ENCODE measurements around the gene NCF2. TPM values are rescaled to one million over a fixed set of nuclear protein-coding genes. Genes with fewer than 3 reads are reported as not detected.

NCF2 gene
- total and polyA plus RNA-seq, 8 donors = 4.7 to 139 (median 6.8) TPM

GRCh38 chr1:183586926-183587325 is 3.3 kb downstream of the NCF2 start:
- no peak for DNase-seq
- peaks cover 0 to 67% of the 10 kb centered on the region in 2 donors for H3K4me1 ChIP-seq
- H3K4me3 ChIP-seq = peak overlapping the region in 1 of 2 donors; percentile 50
- intact Hi-C loops (cut with DNase I) = no loop called here
- H3K36me3 ChIP-seq = peaks cover 0 to 36% of the 10 kb centered on the region in 2 donors
- no peaks in the 10 kb centered on the region for H3K27me3 ChIP-seq
- TF ChIP-seq, protein P1, sequence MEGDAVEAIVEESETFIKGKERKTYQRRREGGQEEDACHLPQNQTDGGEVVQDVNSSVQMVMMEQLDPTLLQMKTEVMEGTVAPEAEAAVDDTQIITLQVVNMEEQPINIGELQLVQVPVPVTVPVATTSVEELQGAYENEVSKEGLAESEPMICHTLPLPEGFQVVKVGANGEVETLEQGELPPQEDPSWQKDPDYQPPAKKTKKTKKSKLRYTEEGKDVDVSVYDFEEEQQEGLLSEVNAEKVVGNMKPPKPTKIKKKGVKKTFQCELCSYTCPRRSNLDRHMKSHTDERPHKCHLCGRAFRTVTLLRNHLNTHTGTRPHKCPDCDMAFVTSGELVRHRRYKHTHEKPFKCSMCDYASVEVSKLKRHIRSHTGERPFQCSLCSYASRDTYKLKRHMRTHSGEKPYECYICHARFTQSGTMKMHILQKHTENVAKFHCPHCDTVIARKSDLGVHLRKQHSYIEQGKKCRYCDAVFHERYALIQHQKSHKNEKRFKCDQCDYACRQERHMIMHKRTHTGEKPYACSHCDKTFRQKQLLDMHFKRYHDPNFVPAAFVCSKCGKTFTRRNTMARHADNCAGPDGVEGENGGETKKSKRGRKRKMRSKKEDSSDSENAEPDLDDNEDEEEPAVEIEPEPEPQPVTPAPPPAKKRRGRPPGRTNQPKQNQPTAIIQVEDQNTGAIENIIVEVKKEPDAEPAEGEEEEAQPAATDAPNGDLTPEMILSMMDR (IDR thresholded peaks at IDR 0.05) = no peak
- peak overlapping the region in 1 of 2 donors; percentile 93 for H3K27ac ChIP-seq
- H3K9me3 ChIP-seq = no peaks in the 10 kb centered on the region
- no peak for ATAC-seq

DNA sequence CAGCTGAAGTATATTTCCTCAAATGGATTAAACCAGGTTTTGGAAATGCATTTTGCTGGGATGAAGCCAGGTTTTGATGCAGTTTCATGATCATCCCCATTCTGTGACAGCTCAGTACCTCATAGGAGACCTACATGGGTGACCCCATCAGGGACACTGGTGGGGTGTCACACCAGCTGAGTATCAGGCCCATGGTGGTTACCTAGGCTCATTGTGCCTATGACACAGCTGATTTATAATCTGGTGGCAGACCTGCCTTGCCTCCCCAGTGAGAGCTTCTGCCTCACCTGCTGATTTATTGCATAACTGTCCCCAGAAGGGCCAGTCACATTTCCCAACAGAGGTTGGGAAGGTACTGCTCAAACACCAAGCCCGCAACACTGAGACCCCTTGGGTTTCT is 3.8 kb downstream of the NCF2 start:
- Histone ChIP-seq H3K27ac (peak overlapping the region in 1 of 2 donors; percentile 93), H3K27me3 (no peaks in the 10 kb centered on the region), H3K36me3 (peaks cover 0 to 41% of the 10 kb centered on the region in 2 donors), H3K4me3 (peak overlapping the region in 1 of 2 donors; percentile 50), H3K9me3 (no peaks in the 10 kb centered on the region), H3K4me1 (peaks cover 0 to 67% of the 10 kb centered on the region in 2 donors)
- no peak for DNase-seq
- no peak for ATAC-seq
- TF ChIP-seq, protein P1 (IDR thresholded peaks at IDR 0.05) = no peak
- intact Hi-C loops (cut with DNase I) = no loop called here

DNA sequence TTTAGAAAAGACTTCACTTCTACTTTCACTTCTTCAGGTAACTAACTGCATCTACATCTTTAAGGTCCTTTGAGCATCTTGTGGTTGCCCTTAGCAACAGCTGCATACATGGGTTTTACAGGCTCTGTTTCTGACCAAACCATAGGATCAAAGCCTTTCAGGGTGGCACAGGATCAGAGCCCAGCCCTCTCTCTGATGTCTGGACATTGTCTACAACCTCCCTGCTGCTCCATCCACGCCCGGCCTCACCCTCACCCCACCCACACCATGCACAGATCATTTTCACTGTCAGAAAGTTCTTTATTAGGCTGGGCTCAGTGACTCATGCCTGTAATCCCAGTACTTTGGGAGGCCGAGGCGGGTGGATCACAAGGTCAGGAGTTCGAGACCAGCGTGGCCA is 5.2 kb downstream of the NCF2 start:
- TF ChIP-seq, protein P1 (IDR thresholded peaks at IDR 0.05) = no peak

DNA sequence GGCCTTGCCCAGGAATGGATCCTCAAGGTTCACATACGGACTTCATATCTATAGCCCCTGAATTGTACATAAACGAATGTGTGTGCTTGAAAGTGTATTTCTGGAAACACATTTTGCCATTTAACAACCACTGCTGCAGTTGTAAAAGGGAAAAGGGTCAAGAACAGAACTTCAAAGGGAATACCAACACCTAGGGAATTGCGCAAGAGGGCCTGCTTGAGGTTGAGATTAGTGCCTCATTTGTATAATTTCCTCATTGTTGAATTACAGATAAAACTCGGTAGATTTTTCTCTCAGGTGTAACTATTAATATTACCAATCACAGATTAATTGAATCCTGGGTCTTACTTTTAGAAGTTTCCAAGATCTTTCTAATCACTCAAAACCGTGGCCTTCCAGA is 6.1 kb downstream of the NCF2 start:
- Histone ChIP-seq H3K9me3 (no peaks in the 10 kb centered on the region), H3K4me1 (peaks cover 0 to 81% of the 10 kb centered on the region in 2 donors), H3K36me3 (peaks cover 0 to 42% of the 10 kb centered on the region in 2 donors), H3K27me3 (no peaks in the 10 kb centered on the region), H3K4me3 (peak overlapping the region in 1 of 2 donors; percentile 2), H3K27ac (peak overlapping the region; percentile 58 to 87)
- TF ChIP-seq, protein P1 (IDR thresholded peaks at IDR 0.05) = no peak
- ATAC-seq = peak; percentile 19
- intact Hi-C loops (cut with DNase I) = no loop called here
- peak in 2 of 4 donors; percentile 47 to 55 for DNase-seq

More for the DNA sequence above, 5.2 kb downstream of the NCF2 start:
- DNase-seq = no peak
- Histone ChIP-seq H3K36me3 (peaks cover 0 to 42% of the 10 kb centered on the region in 2 donors), H3K27me3 (no peaks in the 10 kb centered on the region), H3K4me1 (peaks cover 0 to 72% of the 10 kb centered on the region in 2 donors), H3K4me3 (no peak overlapping the region), H3K9me3 (no peaks in the 10 kb centered on the region), H3K27ac (peak overlapping the region in 1 of 2 donors; percentile 87)
- intact Hi-C loops (cut with DNase I) = no loop called here
- ATAC-seq = no peak

DNA sequence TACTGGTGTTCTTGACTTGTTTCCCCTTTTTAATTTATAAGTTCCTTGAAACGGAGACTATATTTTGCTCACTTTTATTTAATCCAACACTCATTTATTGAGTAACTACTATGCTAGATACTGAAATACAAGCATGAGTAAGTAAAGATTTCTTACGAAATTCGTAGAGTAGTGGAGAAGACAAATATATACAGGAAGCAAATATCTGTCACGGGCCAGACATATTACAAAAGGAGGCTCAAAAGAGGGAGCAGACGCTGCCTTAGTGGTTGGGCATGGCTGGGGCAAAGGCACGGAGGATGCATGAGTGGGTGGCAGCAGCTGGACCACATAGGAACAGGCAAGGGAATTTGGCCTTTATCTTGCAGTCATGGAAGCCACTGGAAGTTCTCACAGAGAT is 6.8 kb downstream of the NCF2 start:
- Histone ChIP-seq H3K36me3 (peaks cover 0 to 42% of the 10 kb centered on the region in 2 donors), H3K4me3 (peak overlapping the region in 1 of 2 donors; percentile 2), H3K27me3 (no peaks in the 10 kb centered on the region), H3K9me3 (no peaks in the 10 kb centered on the region), H3K4me1 (peaks cover 0 to 88% of the 10 kb centered on the region in 2 donors), H3K27ac (peak overlapping the region; percentile 58 to 87)
- intact Hi-C loops (cut with DNase I) = no loop called here
- DNase-seq (peak in 2 of 4 donors; percentile 75 to 81), ATAC-seq (peak; percentile 43)
- TF ChIP-seq, protein P1 (IDR thresholded peaks at IDR 0.05) = no peak

Data from left lung (tissue), 10 donors.